Measurements from ENCODE around the gene TTC23.
"Not testable (repeated sequence)": the region's sequence is repeated elsewhere in the genome, so short reads cannot be mapped to it uniquely, and the experiment has no call there.

TTC23 gene

DNA sequence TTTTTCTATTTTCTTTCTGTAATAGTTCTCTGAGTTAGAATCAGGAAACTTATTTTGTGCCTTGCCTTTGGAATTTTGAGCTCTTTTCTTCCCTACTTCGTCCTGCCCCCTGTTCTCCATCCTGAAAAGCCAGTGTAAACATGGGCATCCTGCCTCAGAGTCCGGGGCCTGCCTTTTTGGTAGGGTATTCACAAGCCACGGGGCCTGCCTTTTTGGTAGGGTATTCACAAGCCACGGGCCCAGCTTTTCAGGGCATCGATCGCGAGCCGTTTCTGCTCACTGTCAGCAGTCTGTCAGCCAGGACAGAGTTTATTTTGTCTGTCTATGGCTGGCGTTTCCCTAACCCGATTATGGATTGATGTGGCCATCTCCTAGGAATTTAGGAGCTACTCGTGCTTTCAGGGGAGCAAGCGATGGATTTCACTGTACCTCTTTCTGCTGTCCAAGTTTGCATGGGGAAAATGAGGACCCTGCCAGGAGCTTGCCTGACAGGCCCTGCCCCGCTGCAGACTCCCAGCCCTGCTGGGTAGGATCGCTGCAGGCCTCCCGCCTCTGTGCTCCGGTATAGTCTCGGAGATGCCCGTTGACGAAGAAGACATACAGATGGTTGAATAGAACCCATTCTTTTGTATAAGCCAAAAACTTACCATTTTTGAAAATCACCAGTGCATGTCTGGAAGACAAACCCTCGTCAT, 131.7 kb downstream of the TTC23 start:
- no peak for DNase-seq

DNA sequence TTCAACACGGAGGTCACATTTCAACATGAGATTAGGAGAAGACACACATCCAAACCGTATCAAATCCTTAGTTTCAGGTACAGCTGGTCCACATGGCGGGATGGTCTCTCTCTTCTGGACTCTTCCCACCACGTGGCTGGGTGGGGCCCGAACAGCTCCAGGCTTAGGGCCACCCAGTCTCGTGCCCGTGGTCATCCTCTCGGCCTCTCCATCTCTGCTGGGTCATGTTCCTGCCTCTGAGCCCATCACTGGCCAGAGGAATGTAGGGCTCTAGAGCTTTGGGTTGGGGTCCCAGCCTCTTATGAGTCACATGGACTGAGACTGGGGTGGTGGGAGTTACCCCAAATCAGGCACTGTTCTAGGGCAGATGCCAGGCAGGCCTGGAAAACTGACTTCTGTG, 132.3 kb downstream of the TTC23 start:
- no peak for DNase-seq

DNA sequence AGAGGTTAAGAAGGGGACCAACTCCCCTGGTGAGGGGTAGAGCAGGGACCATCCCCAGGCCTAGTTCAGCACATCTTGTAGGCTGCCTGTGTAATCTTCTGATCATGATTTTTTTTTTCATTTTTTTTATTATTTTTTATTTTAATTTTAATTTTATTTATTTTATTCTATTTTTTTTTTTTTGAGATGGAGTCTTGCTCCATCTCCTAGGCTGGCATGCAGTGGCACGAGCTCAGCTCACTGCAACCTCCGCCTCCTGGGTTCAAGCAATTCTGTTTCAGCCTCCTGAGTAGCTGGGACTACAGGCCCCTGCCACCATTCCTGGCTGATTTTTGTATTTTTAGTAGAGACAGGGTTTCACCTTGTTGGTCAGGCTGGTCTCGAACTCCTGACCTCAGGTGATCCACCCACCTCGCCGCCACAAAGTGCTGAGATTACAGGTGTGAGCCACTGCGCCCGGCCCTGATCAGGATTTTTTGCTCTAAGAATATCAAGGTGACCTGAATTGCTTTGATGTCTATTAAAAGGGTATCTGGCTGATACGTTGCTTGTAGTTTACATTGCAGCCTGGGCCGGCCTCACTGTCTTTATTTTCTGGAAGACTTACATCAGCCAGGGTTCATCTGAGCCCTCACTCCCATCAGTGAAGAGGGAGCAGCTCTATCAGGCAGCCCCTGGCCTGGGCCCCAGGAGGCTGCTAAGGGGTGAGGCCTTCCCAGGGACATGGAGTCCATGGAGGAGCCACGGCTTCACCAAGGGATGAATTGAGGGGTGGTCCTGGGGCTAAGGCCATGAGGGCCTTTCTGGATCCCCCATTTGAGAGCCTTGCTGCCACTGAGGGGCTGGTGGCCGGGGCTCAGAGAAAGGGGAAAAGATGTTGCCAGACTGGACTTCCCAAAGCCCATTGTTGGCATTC, 133.8 kb downstream of the TTC23 start:
- no peak for DNase-seq

DNA sequence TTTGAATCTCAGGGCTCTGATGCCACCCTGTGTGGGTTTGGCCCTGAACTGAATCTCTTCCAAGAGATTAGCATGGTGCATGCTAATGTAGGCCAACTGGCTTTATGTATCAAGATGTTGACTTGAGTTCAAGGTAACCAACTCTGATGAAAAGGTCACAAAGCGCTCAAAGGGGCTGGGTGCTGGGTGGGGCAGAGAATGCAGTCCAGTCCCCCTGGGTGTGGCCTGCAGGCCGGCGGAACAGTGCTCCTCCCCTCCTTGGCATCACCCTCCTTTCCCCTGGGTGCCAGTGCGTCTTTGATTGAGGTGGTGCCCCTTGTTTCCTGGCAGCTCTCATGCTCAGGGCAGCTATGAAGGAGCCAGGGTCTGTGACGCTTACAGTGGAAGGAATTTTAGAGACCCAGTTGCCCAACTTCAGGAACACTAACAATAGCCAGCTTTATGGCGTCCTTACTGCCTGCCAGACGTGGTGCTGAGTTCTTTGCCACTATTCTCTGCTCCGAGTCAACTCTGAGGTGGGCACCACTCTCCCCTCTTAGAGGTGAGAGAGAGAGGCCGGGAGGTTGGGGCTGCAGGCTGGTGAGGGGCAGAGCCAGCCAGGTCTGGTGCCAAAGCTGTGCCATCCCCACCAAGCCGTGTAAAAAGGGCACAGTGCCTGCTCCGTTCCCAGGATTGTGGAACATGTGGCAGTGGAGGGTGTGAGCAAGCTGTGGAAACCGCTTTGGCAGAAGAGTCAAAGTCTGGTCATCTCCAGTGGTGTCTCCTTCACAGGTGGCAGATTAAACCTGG, 134.7 kb downstream of the TTC23 start:
- DNase-seq, result no peak

DNA sequence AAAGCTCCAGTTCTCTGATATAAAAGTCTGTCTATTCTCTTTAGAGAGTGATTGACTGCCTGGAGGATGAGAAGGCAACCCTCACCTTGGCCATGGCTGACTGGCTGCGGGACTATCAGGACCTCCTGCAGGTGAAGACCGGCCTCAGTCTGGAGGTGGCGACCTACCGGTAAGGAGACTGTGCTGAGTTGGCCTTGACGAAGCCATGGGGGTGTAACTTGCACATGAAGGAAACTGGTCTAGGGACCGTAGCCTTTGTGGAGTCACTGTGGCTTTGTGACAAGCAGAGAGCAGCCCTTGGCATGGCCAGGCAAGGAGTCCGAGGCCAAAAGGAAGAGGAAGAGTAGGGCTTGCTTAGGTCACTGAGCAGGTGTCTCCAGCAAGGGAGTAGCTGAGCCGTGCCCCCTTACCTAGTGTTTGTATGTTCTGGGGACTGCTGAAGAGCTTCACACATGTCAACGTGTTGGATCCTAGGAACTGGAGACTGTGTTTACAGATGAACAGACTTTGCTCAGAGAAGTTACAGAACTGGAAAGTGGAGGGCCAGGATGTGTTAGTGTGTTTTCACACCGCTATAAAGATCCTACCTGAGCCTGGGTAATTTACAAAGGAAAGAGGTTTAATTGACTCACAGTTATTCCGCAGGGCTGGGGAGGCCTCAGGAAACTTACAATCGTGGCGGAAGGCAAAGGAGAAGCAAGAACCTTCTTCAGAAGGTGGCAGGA, 135.7 kb downstream of the TTC23 start:
- no peak for DNase-seq

DNA sequence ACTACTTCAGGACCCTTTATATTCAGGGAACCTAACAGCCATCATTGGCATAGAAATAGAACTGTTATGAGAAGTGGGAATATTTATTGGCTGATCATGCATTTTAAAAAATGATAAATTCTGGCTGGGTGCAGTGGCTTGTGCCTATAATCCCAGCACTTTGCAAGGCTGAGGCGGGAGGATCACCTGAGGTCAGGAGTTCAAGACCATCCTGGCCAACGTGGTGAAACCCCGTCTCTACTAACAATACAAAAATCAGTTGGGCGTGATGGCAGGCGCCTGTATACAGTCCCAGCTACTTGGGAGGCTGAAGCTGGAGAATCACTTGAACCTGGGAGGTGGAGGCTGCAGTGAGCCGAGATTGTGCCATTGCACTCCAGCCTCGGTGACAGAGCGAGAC, 137.7 kb downstream of the TTC23 start:
- DNase-seq, result not testable (repeated sequence)

DNA sequence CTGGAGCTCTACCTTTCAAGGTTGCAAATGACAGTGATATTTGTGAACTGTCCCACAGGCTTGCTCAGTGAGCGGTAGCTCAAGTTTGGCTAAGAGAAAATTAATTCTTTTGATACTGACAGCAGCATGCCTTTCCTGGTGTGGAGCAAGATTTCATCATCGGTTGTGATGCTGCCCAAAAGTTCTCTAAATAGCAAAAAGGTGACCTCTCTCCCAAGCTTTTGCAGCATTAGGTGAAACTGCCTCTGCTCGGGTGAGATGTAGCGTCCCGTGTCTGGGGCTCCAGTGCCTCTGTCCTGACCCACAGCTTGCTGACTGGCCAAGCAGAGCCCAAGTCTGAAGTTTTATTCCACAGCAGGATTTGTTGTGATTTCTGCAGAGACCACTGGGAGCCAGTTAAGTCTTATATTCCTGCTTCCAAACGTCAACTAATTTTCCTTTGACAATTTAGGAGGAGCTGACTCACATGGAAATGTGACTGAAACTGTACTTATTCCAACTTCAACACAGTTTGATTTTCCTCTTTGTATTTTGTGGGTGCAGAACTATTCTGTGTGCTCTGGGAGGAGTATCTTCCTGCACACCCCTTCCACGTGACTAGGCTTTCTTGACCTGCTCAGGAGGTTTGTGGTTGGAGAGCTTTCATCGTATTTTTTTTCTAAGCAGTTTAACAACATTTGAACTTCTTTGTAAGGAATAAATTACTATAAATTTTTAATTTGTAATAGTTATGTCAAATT, 138.6 kb downstream of the TTC23 start:
- no peak for DNase-seq

DNA sequence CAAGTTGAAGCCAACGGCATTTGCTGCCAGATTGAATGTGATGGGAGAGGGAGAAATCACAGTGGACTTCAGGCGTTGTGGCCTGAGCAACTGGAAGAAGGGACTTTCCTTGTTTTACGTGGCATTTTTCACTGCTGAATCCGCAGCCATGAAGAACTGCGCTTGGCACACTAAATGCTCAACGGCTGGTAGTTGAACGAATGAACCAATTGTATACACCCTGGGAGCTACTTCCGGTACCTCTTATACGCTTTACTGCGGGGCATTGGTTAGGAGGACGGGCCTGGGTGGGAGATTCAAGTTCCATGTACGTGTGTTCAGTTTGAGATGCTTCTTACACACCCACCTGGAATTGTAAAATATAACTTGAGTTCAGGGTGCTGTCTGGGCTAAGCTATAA, 139.3 kb downstream of the TTC23 start:
- no peak for DNase-seq

DNA sequence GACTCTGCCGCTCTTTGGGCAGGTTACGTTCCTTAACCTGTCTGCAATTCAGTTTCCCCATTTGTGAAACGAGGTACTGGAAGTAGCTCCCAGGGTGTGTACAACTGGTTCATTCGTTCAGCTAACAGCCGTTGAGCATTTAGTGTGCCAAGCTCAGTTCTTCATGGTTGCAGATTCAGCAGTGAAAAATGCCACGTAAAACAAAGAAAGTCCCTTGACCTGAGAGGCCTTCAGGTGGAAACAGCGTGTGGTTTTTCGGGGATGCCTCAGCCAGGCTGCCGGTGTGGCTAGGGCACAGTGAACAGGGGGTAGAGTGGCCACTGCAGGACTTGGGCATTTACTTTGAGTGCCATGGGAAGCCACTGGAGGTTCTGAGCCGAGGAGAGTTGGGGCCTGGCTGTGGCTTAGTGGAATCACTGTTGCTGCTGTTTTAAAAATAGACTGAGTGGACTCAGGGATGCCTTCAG, 139.8 kb downstream of the TTC23 start:
- no peak for DNase-seq

DNA sequence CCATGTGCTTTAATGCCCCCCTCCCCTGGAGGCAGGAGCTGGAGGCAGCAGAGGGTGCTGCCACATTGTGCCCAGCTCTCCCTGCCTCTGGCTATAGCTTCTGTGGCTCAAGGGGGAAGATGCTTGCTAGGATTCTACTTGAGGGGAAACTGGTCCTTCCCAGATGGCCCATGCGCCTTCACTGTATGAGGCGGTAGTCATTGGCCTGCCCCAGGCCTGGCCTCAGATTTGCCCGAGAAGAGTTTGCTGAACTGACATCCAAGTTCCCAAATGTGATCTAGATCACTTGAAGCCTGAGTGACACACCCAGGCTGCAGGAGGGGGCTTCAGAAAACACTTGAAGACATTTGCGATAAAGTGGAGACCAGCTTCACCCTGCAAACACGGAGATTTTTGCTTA, 140.4 kb downstream of the TTC23 start:
- DNase-seq, result no peak

DNA sequence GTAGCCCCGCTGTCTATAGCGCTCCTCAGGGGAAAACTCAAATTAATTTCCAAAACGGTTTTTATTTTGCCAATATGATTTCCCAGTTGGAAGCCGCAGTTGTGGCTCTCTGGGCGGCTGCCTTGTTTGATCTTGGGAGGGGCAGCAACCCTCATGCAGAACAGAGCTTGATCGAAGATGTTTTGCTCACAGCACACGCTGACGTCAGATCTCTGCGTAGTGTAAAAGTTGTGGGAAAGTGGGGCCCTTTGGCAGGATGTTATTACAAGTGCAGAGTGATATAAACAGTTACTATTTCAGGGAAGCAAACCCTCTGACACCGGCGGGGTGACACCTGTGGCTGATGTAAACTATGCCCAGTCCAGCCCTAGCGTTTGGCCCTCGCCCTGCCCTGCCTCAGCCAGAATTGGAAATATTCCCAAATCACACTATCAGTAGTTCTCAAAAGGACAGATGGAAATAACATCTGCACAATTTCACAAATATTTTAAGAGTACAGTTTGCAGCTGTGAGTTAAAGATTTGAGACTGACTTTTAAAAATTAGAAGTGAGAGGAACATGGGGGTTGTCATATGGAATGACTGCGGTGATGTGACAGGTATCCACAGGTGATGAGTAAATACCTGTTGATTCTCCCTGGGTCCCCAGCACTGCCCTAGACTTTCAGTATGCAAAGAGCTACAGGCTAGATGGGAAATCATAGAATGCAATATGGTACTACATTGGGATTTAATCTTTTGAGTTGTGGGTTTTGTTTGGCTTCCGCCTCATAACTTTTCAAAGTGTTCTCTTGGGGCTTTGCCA, 142.8 kb downstream of the TTC23 start:
- no peak for DNase-seq

DNA sequence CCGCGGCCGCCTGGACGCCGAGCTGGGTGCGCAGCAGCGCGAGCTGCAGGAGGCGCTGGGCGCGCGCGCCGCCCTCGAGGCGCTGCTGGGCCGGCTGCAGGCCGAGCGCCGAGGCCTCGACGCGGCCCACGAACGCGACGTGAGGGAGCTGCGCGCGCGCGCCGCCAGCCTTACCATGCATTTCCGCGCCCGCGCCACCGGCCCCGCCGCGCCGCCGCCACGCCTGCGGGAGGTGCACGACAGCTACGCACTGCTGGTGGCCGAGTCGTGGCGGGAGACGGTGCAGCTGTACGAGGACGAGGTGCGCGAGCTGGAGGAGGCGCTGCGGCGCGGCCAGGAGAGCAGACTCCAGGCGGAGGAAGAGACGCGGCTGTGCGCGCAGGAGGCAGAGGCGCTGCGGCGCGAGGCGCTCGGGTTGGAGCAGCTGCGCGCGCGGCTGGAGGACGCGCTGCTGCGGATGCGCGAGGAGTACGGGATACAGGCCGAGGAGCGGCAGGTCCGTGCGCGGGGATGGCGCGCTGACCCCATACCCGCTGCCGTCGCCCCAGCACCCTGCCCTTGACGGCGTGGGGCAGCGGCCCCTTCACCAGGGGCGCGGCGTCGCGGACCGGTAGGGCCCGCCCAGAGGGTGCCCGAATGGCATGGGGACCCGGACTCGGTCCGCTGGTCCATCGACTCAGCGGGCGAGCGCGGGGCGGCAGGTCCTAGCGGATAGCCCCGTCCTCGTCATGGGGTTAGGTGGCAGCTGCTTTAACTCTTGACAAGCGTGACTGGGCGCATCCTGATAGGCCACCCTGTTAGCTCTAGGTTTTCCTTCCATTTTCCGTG, 143.7 kb downstream of the TTC23 start:
- DNase-seq, result peak; percentile 53 to 66

DNA sequence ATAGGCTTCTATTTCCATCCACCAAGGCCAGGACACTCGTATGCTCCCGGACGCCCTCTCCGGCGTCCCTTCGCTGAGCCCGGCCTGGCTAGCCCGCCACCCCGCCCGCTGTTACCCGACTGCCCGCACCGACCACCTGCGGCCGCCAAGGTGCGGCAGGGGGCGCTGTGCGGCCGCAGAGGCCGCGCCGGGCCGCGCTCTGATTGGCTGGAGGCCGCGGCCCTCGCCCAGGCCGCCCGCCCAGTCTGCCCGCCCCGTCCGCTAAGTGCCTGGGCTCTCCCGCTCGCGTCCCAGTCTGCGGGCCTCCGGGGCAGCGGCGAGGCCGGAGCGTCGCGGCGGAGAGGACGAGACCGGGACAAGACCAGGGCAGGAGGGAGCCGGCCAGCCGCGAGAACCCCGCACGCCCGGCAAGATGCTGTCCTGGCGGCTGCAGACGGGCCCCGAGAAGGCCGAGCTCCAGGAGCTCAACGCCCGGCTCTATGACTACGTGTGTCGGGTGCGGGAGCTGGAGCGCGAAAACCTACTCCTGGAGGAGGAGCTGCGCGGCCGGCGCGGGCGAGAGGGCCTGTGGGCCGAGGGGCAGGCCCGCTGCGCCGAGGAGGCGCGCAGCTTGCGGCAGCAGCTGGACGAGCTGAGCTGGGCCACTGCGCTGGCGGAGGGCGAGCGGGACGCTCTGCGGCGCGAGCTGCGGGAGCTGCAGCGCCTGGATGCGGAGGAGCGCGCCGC, 144.4 kb downstream of the TTC23 start, which contains the start of gene SYNM:
Gene SYNM (plus strand): TSS at position 293 of the 726 bp plus-strand sequence. CDS start 120 bp downstream, at position 413.
- peak; percentile 63 to 74 for DNase-seq

DNA sequence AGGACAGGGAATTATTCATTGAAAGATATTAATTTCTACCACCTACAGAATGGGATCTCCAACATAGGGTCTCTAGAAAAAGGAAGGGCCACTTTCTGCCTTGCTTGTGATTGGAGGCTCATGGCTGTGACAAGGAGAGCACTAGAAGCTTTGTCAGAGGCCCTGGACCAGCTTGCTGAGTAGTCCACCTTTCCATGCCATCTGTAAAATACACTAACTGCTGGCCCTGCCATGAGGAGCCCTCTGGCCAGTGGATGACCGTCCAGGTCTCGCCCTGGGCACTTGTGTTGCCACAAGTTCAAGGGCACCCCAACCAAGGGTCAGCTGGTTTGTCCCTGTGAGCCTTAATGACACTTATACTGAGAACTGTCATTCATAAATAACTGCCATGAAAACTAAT, 146.1 kb downstream of the TTC23 start:
- DNase-seq, result no peak

DNA sequence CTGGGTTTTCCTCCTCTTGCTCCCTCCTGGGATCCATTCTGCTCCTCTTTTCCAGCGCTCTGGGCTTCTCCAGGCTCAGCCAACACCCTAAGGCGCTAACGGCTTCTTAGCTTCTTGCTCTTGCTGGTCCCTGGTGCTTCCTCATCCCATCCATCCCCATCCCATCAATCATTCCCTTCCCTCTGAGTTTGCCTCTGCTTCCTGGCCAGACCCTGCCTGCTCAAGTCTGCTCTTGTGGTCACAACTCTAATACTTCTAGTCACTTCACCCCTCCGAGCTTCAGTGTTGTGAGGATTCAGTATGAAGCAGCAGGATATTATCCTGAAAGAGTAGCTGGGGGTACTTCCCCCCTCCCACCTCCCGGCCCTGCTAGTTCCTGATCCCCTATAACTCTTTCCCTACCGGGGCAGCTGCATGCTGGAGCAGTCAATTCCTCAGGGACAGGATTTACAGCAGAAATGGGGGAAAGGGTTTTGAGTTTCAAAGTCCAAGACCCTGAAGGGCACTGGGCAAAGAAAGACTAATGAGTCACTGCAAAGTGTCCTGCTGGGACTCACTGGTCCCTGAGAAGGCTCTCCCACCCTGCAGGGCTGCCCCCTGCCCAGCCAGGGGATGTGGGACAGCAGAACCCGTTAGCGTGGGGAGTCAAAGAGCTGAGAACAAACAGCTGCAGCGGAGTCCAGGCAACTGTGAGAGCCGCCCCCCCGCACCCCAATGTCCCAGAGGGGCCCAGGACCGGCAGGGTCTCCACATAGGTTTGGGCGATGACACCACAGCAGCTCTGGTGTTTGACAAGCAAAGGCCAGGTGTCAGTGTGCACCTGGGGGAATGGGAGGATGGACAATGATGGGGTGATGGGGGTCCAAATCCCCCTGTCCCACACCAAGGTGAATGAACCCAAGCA, 146.8 kb downstream of the TTC23 start:
- DNase-seq, result no peak

DNA sequence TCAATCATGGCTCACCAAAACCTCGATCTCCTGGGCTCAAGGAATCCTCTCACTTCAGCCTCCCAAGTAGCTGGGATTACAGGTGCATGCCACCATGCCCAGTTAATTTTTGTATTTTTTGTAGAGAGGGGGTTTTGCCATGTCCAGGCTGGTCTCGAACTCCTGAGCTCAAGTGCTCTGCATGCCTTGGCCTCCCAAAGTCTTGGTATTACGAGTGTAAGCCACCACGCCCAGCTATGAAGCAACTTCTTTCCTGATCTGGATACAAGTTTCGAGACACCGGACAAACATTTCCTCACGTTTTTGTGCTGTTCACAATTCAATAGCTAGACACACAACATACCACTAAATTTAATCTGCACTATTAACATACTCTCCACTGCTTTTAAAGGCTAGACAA, 147.9 kb downstream of the TTC23 start:
- DNase-seq, result no peak

DNA sequence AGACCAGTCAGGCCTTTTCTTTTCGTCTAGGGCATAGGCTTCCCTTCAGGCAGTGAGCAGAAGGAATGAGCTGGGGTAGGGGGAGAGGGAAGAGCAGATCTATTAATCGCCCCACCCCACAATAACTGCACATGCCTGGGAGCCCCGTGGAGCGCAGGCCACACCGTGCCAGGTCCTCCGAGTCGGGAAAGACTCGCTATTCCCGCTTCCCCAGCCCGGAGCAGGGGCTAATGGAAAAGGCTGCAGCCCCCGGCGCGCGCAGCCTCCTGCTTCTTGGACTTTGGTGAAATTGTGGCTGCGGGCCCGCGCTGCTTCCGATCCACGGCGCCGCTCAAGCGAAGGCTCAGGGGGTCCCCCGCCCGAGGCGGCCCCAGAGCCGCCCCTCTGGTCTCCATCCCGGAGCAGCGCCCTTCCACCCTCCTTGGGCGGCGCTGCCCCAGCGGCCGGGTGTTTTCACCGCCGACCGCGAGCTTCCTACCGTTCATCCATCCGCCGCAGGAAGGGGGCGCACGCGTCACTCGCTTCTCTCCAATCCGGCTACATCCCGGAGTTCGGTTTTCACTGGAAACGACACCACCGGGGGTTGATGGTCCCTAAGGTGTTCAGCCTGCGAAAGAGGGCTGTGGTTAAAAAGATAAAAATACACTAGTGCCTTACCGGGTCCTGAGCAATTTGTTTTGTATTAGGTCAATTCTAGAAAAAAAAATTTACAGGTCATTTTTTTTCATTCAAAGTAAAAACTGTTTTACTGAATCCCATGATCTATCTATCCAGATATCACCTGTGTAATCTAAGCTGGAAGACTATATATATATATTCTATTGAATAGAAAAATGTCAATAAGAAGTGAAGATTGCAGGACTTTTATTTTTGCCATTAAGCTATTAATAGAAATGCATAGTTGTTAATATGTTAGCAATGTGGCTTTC, 148.9 kb downstream of the TTC23 start:
- peak; percentile 61 to 72 for DNase-seq

All from activated T-cell treated with anti-CD3 and anti-CD28 coated beads, Interleukin-2, amount 50 U/mL, for 48 hours (primary cell).